Peyer's patch (tissue), 4 donors: ENCODE measurements around the gene ARHGAP18.

Experiments
- POLR2A ChIP-seq, 2 donors: fragments of 450-650 bp; IDR thresholded peaks; one replicate each; pipeline ENCODE4 v1.5.1; 2017; ENCODE audit warnings: antibody characterized with exemption in 2 of 2, mild to moderate bottlenecking in 2 of 2, moderate library complexity in 2 of 2
- TF ChIP-seq, protein P1 (sequence below), 6 experiments: fragments of 450-650 bp in 4 of 6; fragments of 200-600 bp in 2 of 6; sonication (generic) in 1 of 6; IDR thresholded peaks; one replicate each; pipeline ENCODE4 v1.5.1; 2017 to 2019; ENCODE audit warnings: antibody characterized with exemption in 6 of 6, mild to moderate bottlenecking in 3 of 6, moderate library complexity in 1 of 6

DNA sequence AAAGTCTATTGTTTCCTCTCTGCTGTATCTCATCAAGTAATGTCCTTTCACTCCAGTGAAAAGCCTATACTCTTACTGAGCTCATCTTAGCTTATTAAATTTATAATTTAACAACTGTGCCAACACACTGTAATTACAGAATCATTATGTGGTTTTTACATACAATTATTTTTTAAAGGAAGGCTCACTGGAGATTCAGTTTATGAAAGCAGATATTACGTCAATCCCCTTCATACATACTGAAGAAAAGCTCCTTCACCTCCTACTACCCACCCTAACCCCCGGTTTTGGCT lies 28.1 kb downstream of the ARHGAP18 start:
- TF ChIP-seq, protein P1, sequence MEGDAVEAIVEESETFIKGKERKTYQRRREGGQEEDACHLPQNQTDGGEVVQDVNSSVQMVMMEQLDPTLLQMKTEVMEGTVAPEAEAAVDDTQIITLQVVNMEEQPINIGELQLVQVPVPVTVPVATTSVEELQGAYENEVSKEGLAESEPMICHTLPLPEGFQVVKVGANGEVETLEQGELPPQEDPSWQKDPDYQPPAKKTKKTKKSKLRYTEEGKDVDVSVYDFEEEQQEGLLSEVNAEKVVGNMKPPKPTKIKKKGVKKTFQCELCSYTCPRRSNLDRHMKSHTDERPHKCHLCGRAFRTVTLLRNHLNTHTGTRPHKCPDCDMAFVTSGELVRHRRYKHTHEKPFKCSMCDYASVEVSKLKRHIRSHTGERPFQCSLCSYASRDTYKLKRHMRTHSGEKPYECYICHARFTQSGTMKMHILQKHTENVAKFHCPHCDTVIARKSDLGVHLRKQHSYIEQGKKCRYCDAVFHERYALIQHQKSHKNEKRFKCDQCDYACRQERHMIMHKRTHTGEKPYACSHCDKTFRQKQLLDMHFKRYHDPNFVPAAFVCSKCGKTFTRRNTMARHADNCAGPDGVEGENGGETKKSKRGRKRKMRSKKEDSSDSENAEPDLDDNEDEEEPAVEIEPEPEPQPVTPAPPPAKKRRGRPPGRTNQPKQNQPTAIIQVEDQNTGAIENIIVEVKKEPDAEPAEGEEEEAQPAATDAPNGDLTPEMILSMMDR (IDR thresholded peaks at IDR 0.05): no peak
- TF ChIP-seq POLR2A (IDR thresholded peaks at IDR 0.05): no peak
